Right ventricle myocardium superior (tissue), 1 donor: ENCODE measurements around the gene ANAPC10. TPM values are rescaled to one million over a fixed set of nuclear protein-coding genes. Genes with fewer than 3 reads are reported as not detected.
"Not testable (repeated sequence)": the region's sequence is repeated elsewhere in the genome, so short reads cannot be mapped to it uniquely, and the experiment has no call there.

Experiments used
- ATAC-seq: fragments of 200-7000 bp; cut with Tn5 transposase; one replicate; pipeline ENCODE4 v1.9.1; 2020; ENCODE audit warnings: mild to moderate bottlenecking; ENCODE audit not compliant: poor library complexity
- DNase-seq: peaks from one replicate; pipeline ENCODE4 v3.0.0-alpha.2; 2020
- intact Hi-C: fragments of 100-400 bp; cut with DNase I; formaldehyde crosslinking; loops from one replicate; pipeline ENCODE4 v1.11.2; 2022
- total RNA-seq: library from RNA; stranded (reverse); fragmentation: NEBNext Ultra II Directional; extraction: Animal tissue kit (Norgen Biotek cat#: 25700); gene quantifications from one replicate; pipeline ENCODE4 v1.2.1, GENCODE V29; 2021
- donor health status: DM: no; HTN: yes; CAD: no; lungs with severe emphysema.

Gene ANAPC10
- total RNA-seq, 1 donor from 2014 or later = 12.1 TPM

- intact Hi-C loops = no loop called here
- no peak for ATAC-seq
- DNase-seq = no peak
Measured at GRCh38 chr4:145035494-145036136, 62.4 kb downstream of the ANAPC10 start.

GRCh38 chr4:145034727-145035211 is 63.2 kb downstream of the ANAPC10 start:
- intact Hi-C loops = no loop called here
- ATAC-seq = no peak
- DNase-seq = no peak

- intact Hi-C loops = no loop called here
- DNase-seq (no peak), ATAC-seq (no peak)
Measured at GRCh38 chr4:145019346-145019745, 78.7 kb downstream of the ANAPC10 start.

GRCh38 chr4:145014365-145014764 is 83.6 kb downstream of the ANAPC10 start:
- intact Hi-C loops = no loop called here
- ATAC-seq (no peak), DNase-seq (no peak)

DNA sequence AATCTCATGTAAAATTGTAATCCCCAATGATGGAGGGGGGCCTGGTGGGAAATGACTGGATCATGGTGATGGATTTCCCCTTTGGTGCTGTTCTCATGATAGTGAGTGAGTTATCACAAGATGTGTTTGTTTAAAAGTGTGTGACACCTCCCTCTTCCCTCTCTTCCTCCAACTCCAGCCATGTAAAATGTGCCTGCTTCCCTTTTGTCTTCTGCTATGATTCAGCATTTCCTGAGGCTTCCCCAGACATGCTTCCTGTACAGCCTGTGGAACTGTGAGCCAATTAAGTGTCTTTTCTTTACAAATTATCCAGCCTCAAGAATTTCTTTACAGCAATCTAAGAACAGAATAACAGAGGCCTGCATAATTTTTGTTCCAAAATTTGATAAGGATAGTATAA is 85.2 kb downstream of the ANAPC10 start:
- DNase-seq = no peak
- intact Hi-C loops = no loop called here
- peak; percentile 76 for ATAC-seq

DNA sequence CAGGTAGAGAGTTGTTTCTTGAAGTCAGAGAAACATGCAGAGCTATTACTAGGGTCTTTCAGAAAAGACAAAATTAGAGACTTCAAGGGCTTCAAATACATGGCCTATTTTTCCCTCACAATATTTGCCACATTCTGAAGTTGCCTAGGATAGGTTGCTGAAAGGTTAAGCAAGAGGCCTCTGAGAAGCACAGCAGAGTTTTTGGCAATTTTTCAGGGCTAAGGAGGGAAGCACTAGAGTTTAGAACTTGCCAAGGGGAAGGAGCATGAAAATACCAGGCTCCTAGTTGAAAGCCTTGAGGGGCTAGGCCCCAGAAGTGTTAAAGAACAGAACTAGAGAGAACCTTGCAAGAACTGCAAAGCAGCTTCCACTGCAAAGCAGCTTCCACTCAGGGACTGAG is 86.4 kb downstream of the ANAPC10 start:
- peak; percentile 48 for ATAC-seq
- DNase-seq = no peak
- intact Hi-C loops = no loop called here

DNA sequence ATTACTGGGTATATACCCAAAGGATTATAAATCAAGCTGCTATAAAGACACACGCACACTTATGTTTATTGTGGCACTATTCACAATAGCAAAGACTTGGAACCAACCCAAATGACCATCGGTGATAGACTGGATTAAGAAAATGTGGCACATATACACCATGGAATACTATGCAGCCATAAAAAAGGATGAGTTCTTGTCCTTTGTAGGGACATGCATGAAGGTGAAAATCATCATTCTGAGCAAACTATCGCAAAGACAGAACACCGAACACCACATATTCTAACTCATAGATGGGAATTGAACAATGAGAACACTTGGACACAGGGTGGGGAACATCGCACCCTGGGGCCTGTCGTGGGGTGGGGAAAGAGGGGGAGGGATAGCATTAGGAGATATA is 87.7 kb downstream of the ANAPC10 start:
- intact Hi-C loops, DNase-seq, ATAC-seq: not testable (repeated sequence)

- intact Hi-C loops = no loop called here
Measured at GRCh38 chr4:145003675-145004074, 94.3 kb downstream of the ANAPC10 start.

DNA sequence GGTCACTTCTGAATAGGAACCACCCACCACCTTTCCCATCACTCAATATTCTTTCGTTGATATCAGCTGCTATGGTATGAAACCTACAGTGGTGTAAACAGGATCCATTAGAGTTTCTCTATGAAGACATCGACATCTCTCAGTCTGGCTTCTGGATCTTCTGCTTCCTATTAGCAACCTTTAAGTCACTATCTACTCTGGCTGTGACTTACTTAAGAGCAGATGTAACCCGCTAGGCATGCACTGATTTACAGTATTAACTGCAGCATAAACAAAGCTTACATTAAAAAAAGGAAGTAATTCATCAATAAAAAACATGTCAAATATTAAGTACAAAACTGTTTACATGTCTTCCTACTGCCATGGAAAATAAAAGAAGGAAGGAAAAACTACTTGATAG is 96.4 kb downstream of the ANAPC10 start:
- DNase-seq (no peak), ATAC-seq (no peak)
- intact Hi-C loops = no loop called here

More at GRCh38 chr4:145003675-145004074, 94.3 kb downstream of the ANAPC10 start:
- no peak for DNase-seq
- ATAC-seq = no peak

- intact Hi-C loops, ATAC-seq, DNase-seq: not testable (repeated sequence)
Measured at GRCh38 chr4:145000656-145001055, 97.3 kb downstream of the ANAPC10 start.

- DNase-seq (no peak), ATAC-seq (no peak)
- intact Hi-C loops = no loop called here
Measured at GRCh38 chr4:144989306-144989705, 108.7 kb downstream of the ANAPC10 start.

DNA sequence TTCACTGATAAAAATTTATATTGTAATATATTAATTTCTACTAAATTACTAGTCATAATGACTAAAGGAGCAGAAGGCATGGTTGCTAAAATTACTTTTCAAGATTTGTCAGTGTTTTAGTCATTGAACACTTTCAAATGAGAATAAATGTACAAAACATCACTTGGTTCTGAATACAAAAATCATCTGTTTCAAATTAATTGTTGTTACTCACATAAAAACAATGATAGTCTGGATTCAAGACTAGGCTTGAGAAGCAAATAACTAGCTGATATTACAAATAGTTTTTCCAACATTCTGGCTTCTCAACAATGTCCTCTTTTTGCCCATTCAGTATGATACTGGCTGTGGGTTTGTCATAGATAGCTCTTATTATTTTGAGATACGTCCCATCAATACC is 112.5 kb downstream of the ANAPC10 start:
- intact Hi-C loops = no loop called here
- DNase-seq (no peak), ATAC-seq (no peak)

GRCh38 chr4:144985014-144985413 is 113.0 kb downstream of the ANAPC10 start:
- intact Hi-C loops = no loop called here
- DNase-seq = no peak
- no peak for ATAC-seq

GRCh38 chr4:144984241-144984640 is 113.8 kb downstream of the ANAPC10 start:
- ATAC-seq (no peak), DNase-seq (no peak)
- intact Hi-C loops = no loop called here

- ATAC-seq (no peak), DNase-seq (no peak)
- intact Hi-C loops = no loop called here
Measured at GRCh38 chr4:144975718-144976117, 122.3 kb downstream of the ANAPC10 start.

GRCh38 chr4:144970597-144970996 is 127.4 kb downstream of the ANAPC10 start:
- ATAC-seq (no peak), DNase-seq (no peak)
- intact Hi-C loops = no loop called here

DNA sequence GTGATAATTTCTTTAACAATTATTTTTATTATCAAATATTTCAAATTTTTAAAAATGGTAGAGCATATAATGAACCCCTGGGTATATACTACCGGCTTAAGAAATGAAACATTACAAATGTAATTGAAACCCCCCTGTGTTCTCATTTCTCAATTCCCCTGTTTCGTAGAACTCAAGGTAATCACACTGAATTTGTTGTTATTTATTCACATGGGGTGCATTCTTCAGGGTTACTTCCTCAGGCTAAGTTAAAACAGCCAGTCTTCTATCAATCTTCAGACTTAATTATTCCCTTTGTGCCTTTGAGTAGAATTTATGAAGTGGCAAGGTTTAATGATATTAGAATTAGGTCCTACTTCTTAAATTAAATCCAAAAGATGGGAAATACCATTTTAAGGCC is 128.2 kb downstream of the ANAPC10 start:
- no peak for DNase-seq
- intact Hi-C loops = no loop called here

GRCh38 chr4:144968606-144969005 is 129.4 kb downstream of the ANAPC10 start:
- ATAC-seq (no peak), DNase-seq (no peak)
- intact Hi-C loops = no loop called here

More for the DNA sequence above, 128.2 kb downstream of the ANAPC10 start:
- ATAC-seq = no peak

DNA sequence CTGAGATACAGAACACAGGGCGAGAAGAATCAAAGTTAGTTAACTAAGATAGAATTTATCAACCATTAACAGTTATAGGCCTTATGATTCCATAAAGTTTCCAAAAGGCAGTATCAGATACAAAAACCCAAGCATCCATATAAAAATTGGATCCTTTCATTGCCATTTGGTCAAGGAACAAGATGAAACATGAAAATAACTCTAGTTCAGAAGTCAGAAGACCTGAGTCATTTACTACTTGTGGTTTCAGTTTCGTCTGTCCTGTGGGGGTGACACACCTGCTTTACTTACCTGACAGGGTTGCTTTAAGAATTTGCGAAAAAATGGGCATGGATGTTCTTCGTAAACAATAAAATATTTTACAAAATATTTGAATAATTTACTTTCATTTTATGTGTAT is 130.8 kb downstream of the ANAPC10 start:
- no peak for DNase-seq
- intact Hi-C loops = no loop called here
- no peak for ATAC-seq

GRCh38 chr4:144962300-144962699 is 135.7 kb downstream of the ANAPC10 start:
- ATAC-seq (no peak), DNase-seq (no peak)
- intact Hi-C loops = no loop called here

DNA sequence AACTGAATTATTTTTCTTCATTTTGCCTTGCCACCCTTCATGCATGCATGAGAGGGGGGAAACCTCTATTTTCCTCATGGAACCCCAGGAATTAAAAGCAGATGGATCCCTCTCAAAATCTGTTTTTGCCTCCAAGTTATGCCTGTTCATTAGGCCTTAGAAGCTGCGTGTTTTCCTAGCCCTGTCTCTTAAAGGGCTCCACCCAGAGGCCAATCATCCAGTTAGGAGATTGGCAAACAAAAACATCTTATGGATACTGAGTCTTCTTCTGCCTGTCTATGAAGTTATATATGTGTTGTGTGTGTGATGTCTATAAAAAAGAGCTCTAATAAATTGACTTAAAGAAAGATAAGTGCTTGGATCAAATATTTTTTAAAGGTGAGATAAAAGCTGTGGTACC is 142.9 kb downstream of the ANAPC10 start:
- ATAC-seq (no peak), DNase-seq (no peak)
- intact Hi-C loops = no loop called here
